ENCODE measurements around the gene ACADM.
"Not testable (repeated sequence)": the region's sequence is repeated elsewhere in the genome, so short reads cannot be mapped to it uniquely, and the experiment has no call there.

Gene ACADM

GRCh38 chr1:75736016-75736415 is 11.5 kb downstream of the ACADM start:
- DNase-seq (ENCODE audit: low spot score): no peak

DNA sequence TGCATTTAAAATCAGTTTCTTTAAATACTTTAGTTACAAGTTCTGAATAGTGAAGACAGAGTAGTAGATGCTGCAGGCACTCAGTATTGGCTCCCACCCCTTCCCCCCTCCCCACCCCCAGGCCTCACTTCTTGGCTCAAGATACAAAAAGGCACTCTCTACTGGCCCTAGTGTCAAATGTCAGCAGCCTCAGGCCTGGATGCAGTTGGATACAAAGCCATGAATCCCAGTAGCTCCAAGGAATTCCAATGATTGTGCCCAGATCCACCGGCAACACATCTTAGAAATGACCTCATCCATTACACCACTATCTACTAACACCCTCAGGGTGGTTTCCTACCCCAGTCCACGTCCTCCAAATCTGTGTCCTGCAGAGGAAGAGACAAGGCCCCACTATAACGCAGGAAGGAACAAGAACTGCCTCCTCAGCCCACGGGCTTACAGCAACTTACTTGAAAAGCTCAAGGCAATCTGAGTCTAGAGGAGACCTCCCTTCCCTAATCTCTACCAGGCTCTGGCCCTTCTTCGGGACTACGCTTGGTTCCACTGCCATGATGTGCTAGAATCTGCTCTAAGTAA is 17.6 kb downstream of the ACADM start:
- no peak for DNase-seq (ENCODE audit: low spot score)

DNA sequence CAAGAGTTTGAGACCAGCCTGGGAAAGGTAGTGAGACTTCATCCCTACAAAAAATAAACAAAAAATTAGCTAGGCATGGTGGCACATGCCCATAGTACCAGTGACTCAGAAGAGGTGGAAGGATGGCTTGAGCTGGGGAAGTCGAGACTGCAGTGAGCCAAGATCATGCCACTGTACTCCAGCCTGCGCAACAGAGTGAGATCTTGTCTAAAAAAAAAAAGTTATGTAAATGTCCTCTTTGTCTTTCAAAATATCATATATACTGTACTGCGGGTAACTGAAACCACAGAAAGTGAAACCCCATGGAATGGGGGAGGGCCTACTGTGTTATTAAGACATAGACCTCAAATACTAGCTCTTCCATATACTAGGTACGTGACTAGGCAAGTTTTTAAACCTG is 20.8 kb downstream of the ACADM start:
- DNase-seq (ENCODE audit: low spot score): no peak

GRCh38 chr1:75757210-75757609 is 32.7 kb downstream of the ACADM start:
- DNase-seq (ENCODE audit: low spot score): not testable (repeated sequence)

GRCh38 chr1:75758543-75758942 is 34.0 kb downstream of the ACADM start:
- DNase-seq (ENCODE audit: low spot score): not testable (repeated sequence)

DNA sequence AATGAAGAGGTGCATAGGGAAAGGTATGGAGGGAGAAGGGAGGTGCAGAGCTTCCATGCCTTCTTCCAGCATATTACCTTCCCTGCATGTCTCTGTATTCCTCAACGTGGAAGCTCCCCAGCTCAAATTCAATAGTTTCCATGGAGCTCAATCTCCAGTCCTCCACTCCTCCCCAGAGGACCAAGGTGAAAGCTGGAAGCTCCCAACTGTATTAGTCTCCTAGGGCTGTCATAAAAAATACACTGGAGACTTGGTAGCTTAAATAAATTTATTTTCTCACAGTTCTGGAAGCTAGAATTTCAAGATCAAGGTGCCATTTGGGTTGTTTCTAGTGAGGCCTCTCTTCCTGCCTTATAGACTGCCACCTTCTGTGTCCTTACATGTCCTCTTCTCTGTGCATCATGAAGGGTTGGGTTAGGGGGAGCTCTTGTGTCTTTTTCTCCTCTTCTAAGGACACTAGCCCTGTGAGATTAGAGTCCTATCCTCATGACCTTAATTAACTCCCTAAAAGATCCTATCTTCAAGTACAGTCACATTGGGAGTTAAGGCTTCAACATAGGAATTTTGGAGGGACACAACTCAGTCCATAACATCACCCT is 39.6 kb downstream of the ACADM start:
- no peak for DNase-seq (ENCODE audit: low spot score)

DNA sequence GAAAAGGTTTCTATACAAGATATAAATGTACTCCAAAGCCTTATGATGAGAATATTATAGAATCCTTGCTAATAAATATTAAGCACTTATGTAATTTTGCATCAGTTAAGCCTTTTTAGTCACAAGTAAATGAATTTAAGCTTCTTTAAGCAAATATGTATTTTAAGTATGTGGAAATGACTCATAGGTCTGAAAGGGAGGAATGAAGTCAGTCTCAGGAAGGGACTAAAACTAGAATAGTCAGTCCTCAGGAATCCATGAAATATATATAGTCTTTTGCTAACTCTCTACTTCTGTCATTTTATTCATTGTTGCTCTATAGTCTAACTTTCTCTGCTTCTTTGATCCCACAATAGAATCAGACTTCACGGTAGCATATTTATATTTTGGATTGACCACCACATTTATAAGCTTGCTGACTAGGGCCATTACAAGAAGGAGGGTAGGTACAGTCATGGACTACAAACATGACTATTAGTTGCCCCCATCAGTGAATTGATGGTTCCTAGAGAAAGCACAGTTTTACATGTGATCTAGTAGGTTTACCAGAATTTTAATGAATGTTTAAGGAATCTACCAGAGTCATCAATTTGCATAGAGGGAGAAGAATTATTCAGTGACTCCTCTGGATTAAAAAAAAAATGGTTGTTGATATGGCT is 41.3 kb downstream of the ACADM start:
- DNase-seq (ENCODE audit: low spot score): no peak

GRCh38 chr1:75768016-75768415 is 43.5 kb downstream of the ACADM start:
- no peak for DNase-seq (ENCODE audit: low spot score)

GRCh38 chr1:75770761-75771160 is 46.3 kb downstream of the ACADM start:
- DNase-seq (ENCODE audit: low spot score): no peak

DNA sequence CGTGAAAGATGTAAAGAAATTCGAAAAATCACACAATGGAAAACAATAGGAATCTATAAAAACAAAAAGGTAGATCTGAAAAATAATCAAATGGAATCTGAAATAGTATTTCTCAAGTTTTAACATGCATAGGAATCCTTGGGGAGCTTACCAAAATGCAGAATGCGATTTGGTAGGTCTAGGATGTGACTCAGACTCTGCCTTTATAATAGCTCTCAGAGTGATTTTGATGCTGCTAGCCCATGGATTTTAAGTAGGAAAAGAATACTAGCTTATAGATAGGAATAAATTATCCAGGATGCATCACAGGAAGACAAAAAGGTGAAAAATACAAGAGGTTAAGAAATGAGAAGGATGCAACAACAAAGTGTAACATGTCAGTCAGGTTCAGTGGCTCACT is 47.5 kb downstream of the ACADM start:
- no peak for DNase-seq (ENCODE audit: low spot score)

GRCh38 chr1:75777812-75778211 is 53.3 kb downstream of the ACADM start:
- DNase-seq (ENCODE audit: low spot score): not testable (repeated sequence)

GRCh38 chr1:75778694-75779093 is 54.2 kb downstream of the ACADM start:
- DNase-seq (ENCODE audit: low spot score): not testable (repeated sequence)

- DNase-seq (ENCODE audit: low spot score): not testable (repeated sequence)
Observed at GRCh38 chr1:75780183-75780582, 55.7 kb downstream of the ACADM start.

DNA sequence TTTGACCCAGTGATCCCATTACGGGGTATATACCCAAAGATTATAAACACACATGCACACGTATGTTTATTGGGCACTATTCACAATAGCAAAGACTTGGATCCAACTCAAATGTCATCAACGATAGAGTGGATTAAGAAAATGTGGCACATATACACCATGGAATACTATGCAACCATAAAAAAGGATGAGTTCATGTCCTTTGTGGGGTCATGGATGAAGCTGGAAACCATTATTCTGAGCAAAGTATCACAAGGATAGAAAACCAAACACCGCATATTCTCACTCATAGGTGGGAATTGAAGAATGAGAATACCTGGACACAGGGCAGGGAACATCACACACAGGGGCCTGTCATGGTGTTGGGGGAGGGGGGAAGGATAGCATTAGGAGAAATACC is 59.4 kb downstream of the ACADM start:
- not testable (repeated sequence) for DNase-seq (ENCODE audit: low spot score)

GRCh38 chr1:75785320-75785982 is 60.9 kb downstream of the ACADM start:
- no peak for DNase-seq (ENCODE audit: low spot score)

GRCh38 chr1:75785983-75786853 is 61.7 kb downstream of the ACADM start, which contains the start of gene RABGGTB:
Gene RABGGTB (plus strand): TSS chr1:75786256. CDS start chr1:75786272, 16 bp downstream.
- peak; percentile 95 for DNase-seq (ENCODE audit: low spot score)

DNA sequence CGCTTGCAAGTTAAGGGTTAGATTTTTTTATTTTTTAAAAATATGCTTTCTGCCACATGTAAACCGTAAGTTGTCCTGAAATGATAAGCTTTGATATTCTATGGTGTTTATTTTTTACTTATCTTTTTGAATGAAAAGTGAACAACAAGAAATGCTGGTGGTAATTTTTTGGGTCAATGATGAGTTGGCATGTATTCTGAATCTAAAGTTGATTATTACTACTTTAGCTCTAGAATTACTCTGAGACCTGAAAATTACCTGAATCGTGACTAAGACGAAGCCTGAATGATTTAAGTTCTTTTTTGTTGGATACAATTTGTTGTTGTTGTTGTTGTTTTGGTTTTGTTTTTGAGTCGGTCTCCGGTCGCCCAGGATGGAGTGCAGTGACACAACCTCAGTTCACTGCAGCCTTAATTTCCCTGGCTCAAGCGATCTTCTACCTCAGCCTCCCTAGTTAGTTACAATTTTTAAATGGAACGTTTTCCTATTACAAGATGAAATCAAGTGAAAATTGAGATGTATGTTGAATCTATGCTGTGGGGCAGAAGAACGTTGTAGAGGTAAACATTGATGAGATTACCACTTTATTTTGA is 62.5 kb downstream of the ACADM start:
- DNase-seq (ENCODE audit: low spot score): no peak

DNA sequence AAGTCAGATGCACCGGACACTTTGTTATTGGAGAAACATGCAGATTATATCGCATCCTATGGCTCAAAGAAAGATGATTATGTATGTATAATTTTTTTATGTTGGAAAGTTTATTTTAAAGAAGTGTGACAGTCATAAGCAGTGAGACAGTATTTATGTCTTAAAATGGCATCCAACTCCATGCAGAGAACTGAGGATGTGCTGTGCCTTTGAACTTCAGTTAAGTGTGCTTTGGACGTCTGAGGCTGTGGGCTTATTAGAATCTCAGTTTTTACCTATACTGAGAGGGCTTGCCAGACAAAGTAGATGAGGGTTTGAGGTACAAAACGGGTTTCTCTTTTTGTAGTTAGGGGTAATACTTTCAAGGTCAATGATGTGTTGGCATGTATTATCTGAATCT is 63.0 kb downstream of the ACADM start:
- no peak for DNase-seq (ENCODE audit: low spot score)

- no peak for DNase-seq (ENCODE audit: low spot score)
Observed at GRCh38 chr1:75789988-75790387, 65.5 kb downstream of the ACADM start.

DNA sequence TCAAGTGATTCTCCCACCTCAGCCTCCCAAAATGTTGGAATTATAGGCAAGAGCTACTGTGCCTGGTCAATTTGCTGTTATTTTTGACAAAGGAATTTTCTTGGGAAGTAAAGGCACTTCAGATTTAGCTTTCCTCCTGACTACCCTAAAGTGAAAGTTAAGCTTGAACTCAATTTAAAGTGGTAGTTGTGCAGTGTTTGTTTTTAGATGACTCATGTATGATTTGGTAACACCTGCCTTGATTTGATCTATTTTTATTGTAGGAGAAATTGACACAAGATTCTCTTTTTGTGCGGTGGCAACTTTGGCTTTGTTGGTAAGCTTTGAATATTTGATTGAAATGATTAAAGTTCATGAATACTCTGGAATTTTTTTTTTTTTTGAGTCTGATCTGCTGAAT is 66.5 kb downstream of the ACADM start:
- no peak for DNase-seq (ENCODE audit: low spot score)

DNA sequence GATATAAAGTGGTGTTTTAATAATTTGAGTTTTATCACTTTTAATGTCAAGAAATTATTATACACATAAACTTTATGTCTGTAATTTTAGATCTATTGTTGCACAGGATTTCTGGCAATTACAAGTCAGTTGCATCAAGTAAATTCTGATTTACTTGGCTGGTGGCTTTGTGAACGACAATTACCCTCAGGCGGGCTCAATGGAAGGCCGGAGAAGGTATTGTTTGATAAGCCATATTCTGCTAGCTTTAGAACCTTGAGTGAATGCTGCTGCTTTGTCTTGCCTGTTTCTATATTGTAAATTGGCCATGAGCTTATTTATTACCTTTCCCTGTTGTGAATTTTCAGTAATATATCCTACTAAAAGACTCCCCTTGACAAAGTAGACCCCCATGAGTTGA is 67.6 kb downstream of the ACADM start:
- no peak for DNase-seq (ENCODE audit: low spot score)
